Esophagus muscularis mucosa (tissue), 4 donors: ENCODE results near the gene SNX12. TPM values are rescaled to one million over a fixed set of nuclear protein-coding genes. Genes with fewer than 3 reads are reported as not detected.
A peak's percentile ranks its signal among the peaks of the same experiment; 100 is the strongest.

Experiments
- DNase-seq: peaks from one replicate; pipeline ENCODE4 v3.0.0-alpha.2; 2017; ENCODE audit errors: extremely low spot score
- H3K27ac ChIP-seq, 4 donors: fragments of 200-600 bp; sonication (generic); replicated peaks in 1 of 4; 1 replicate in 3 of 4; 2 replicates in 1 of 4; pipeline ENCODE4 v1.5.1; 2016 to 2019; ENCODE audit warnings: mild to moderate bottlenecking in 1 of 4
- H3K27me3 ChIP-seq, 4 donors: fragments of 200-600 bp; sonication (generic); one replicate each; pipeline versions ENCODE4 v1.5.1 to v1.6.0; 2016 to 2019
- H3K36me3 ChIP-seq, 4 donors: fragments of 200-600 bp; sonication (generic); one replicate each; pipeline ENCODE4 v1.5.1; 2016 to 2019
- H3K4me1 ChIP-seq, 4 donors: fragments of 200-600 bp; sonication (generic); one replicate each; pipeline ENCODE4 v1.5.1; 2016 to 2019
- H3K4me3 ChIP-seq, 4 donors: fragments of 200-600 bp; sonication (generic); 1 replicate in 2 of 4; 2 replicates in 2 of 4; pipeline ENCODE4 v1.5.1; 2016 to 2019; ENCODE audit warnings: mild to moderate bottlenecking in 4 of 4, moderate library complexity in 1 of 4
- H3K9me3 ChIP-seq, 4 donors: fragments of 200-600 bp; sonication (generic); 1 replicate in 3 of 4; 2 replicates in 1 of 4; pipeline ENCODE4 v1.5.1; 2016 to 2019
- CTCF ChIP-seq, 3 experiments: fragments of 200-600 bp in 2 of 3; fragments of 450-650 bp in 1 of 3; sonication (generic) in 2 of 3; IDR thresholded peaks; one replicate each; pipeline ENCODE4 v1.5.1; 2017 to 2019; ENCODE audit warnings: antibody characterized with exemption in 3 of 3, mild to moderate bottlenecking in 2 of 3, moderate library complexity in 1 of 3
- EP300 ChIP-seq: sonication (generic); formaldehyde crosslinking; IDR thresholded peaks from one replicate; pipeline ENCODE4 v1.6.1; 2017; ENCODE audit warnings: antibody characterized with exemption
- POLR2A ChIP-seq: fragments of 450-650 bp; IDR thresholded peaks from one replicate; pipeline ENCODE4 v1.6.1; 2017; ENCODE audit warnings: antibody characterized with exemption, moderate library complexity, mild to moderate bottlenecking, low read depth
- POLR2AphosphoS5 ChIP-seq, 2 donors: sonication (generic); formaldehyde crosslinking; IDR thresholded peaks; one replicate each; pipeline ENCODE4 v1.6.1; 2017; ENCODE audit warnings: antibody characterized with exemption in 2 of 2
- WGBS: methylation state at CpG from one replicate; pipeline ENCODE4 v1.1.5; 2018; 5-methylcytosine and 5-hydroxymethylcytosine counted together
- intact Hi-C: fragments of 100-400 bp; cut with DNase I; formaldehyde crosslinking; loops from one replicate; pipeline ENCODE4 v1.15.1; 2023
- total RNA-seq, 4 donors: library from RNA; depleted of rRNA; stranded (reverse); fragments of >200 nt; gene quantifications; one replicate each; pipeline versions ENCODE4 v1.1.0 to v1.2.1, GENCODE V29; 2016

Gene SNX12
- total RNA-seq, 4 donors from 2014 or later, result 41.9 to 85.1 (median 64.8) TPM

DNA sequence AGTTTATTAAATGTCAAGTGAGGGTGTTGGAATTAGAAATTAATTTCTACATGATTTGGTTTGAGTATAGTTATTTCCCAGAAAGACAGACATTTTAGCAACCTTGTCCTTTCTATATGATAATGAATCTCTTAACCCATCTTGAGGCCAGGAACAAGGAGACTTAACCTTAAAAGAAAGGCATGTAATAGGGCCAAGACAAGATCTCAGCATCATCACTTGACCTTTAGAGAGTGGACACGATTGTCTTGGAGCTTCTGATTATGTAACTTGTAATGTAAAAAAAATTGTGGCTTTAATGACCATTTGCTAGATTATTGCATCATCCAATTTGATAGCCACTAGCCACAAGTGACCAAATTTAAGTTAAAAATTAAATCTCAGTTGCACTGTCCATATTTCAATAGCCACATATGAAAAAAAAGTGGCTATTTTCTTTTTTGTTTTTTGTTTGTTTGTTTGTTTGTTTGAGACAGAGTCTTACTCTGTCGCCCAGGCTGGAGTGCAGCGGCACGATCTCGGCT is 14.1 kb upstream of the SNX12 start:
- no peaks in the 10 kb centered on the region for H3K36me3 ChIP-seq
- no peak overlapping the region for H3K27ac ChIP-seq
- peaks cover 0 to 3% (median 0%) of the 10 kb centered on the region in 4 donors for H3K27me3 ChIP-seq
- no peak for DNase-seq
- no peak for TF ChIP-seq EP300
- TF ChIP-seq CTCF (IDR thresholded peaks at IDR 0.05), result no peak
- TF ChIP-seq POLR2AphosphoS5 (IDR thresholded peaks at IDR 0.05), result no peak
- TF ChIP-seq POLR2A, result no peak
- WGBS, result 82% methylated on average over 5 of the region's 5 CpGs
- no peak overlapping the region for H3K4me3 ChIP-seq
- intact Hi-C loops, result no loop called here
- H3K9me3 ChIP-seq, result no peaks in the 10 kb centered on the region
- H3K4me1 ChIP-seq, result peaks cover 0 to 4% (median 0%) of the 10 kb centered on the region in 4 donors

- intact Hi-C loops, result no loop called here
- peaks cover 0 to 4% (median 0%) of the 10 kb centered on the region in 4 donors for H3K4me1 ChIP-seq
- no peaks in the 10 kb centered on the region for H3K9me3 ChIP-seq
- no peak overlapping the region for H3K27ac ChIP-seq
- peaks cover 0 to 3% (median 0%) of the 10 kb centered on the region in 4 donors for H3K27me3 ChIP-seq
- no peak for DNase-seq
- TF ChIP-seq CTCF (IDR thresholded peaks at IDR 0.05) (no peak), EP300 (no peak), POLR2A (no peak), POLR2AphosphoS5 (IDR thresholded peaks at IDR 0.05) (no peak)
- no peak overlapping the region for H3K4me3 ChIP-seq
- 37% methylated on average over 3 of the region's 3 CpGs for WGBS
- H3K36me3 ChIP-seq, result no peaks in the 10 kb centered on the region
Observed at GRCh38 chrX:71081330-71082123, 13.4 kb upstream of the SNX12 start.

DNA sequence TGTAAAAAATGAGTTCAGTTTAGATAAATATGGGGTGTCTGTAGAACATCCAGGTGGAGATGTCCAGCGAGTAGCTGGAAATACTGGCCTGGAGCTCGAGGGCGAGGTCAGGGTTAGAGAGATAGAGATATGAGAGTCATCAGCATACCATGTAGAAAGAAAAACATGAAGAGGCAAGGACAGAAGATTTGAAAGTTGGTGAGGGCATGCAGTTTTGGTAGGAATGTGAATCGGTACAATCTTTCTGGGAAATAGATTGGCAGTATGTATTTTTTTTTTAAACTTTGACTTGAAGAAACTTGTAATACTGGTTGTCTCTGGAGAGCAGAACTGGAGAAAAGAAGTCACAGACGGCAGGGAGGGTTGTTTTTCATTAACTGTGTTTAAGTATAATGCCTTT is 2.4 kb upstream of the SNX12 start:
- TF ChIP-seq EP300, result no peak
- TF ChIP-seq POLR2A, result no peak
- no peak for TF ChIP-seq CTCF (IDR thresholded peaks at IDR 0.05)
- no peak for TF ChIP-seq POLR2AphosphoS5 (IDR thresholded peaks at IDR 0.05)
- 66% methylated on average over 5 of the region's 5 CpGs for WGBS
- Histone ChIP-seq H3K36me3 (no peaks in the 10 kb centered on the region), H3K4me3 (no peak overlapping the region), H3K9me3 (no peaks in the 10 kb centered on the region), H3K27me3 (no peaks in the 10 kb centered on the region), H3K4me1 (peaks cover 6 to 15% (median 13%) of the 10 kb centered on the region in 4 donors), H3K27ac (no peak overlapping the region)
- DNase-seq, result no peak
- intact Hi-C loops, result no loop called here

GRCh38 chrX:71067712-71068043 is 456 bp downstream of the SNX12 start:
- peak overlapping the region; percentile 60 to 74 (median 64) for H3K4me3 ChIP-seq
- H3K4me1 ChIP-seq, result peaks cover 6 to 15% (median 13%) of the 10 kb centered on the region in 4 donors
- H3K27ac ChIP-seq, result peak overlapping the region; percentile 81 to 87 (median 86)
- no peak for DNase-seq
- H3K27me3 ChIP-seq, result no peaks in the 10 kb centered on the region
- 33% methylated on average over 10 of the region's 10 CpGs for WGBS
- no peak for TF ChIP-seq EP300
- no peak for TF ChIP-seq CTCF (IDR thresholded peaks at IDR 0.05)
- TF ChIP-seq POLR2A, result no peak
- TF ChIP-seq POLR2AphosphoS5 (IDR thresholded peaks at IDR 0.05), result no peak
- H3K36me3 ChIP-seq, result peaks cover 0 to 1% (median under 1%) of the 10 kb centered on the region in 4 donors
- no peaks in the 10 kb centered on the region for H3K9me3 ChIP-seq
- intact Hi-C loops, result no loop called here
